GM23338 (cell line): ENCODE data around the gene TRPC6. TPM values are rescaled to one million over a fixed set of nuclear protein-coding genes. Genes with fewer than 3 reads are reported as not detected.

ENCODE experiments used
- ATAC-seq: fragments of 200-7000 bp; cut with Tn5 transposase; 3 replicates; pipeline ENCODE4 v1.9.1; 2020
- DNase-seq: peaks from one replicate; pipeline ENCODE4 v3.0.0-alpha.2; 2015; ENCODE audit warnings: low spot score
- H2AFZ ChIP-seq: fragments of 200-600 bp; sonication (generic); 2 replicates; pipeline ENCODE4 v1.8.0; 2016; ENCODE audit warnings: antibody characterized with exemption, mild to moderate bottlenecking, moderate library complexity
- H3F3A ChIP-seq: fragments of 200-600 bp; sonication (generic); replicated peaks from 2 replicates; pipeline ENCODE4 v1.8.0; 2017; ENCODE audit warnings: antibody characterized with exemption, mixed run types, low read depth
- H3K27ac ChIP-seq: fragments of 200-600 bp; sonication (generic); 2 replicates; pipeline ENCODE4 v1.6.1; 2016; ENCODE audit warnings: low read depth
- H3K27me3 ChIP-seq: fragments of 200-600 bp; sonication (generic); 2 replicates; pipeline ENCODE4 v1.8.0; 2016; ENCODE audit warnings: mild to moderate bottlenecking, mixed run types, moderate library complexity; ENCODE audit not compliant: insufficient read depth
- H3K36me3 ChIP-seq: fragments of 200-600 bp; sonication (generic); 2 replicates; pipeline ENCODE4 v1.8.0; 2016; ENCODE audit warnings: mild to moderate bottlenecking; ENCODE audit not compliant: insufficient read depth
- H3K4me1 ChIP-seq: fragments of 200-600 bp; sonication (generic); 2 replicates; pipeline ENCODE4 v1.8.0; 2016; ENCODE audit warnings: mild to moderate bottlenecking, moderate library complexity; ENCODE audit not compliant: insufficient read depth
- H3K4me2 ChIP-seq: fragments of 200-600 bp; sonication (generic); 2 replicates; pipeline ENCODE4 v1.7.1; 2017; ENCODE audit warnings: mixed run types
- H3K4me3 ChIP-seq: fragments of 200-600 bp; sonication (generic); 2 replicates; pipeline ENCODE4 v1.6.1; 2016; ENCODE audit warnings: mixed run types
- H3K79me2 ChIP-seq: fragments of 200-600 bp; sonication (generic); replicated peaks from 2 replicates; pipeline ENCODE4 v1.8.0; 2017; ENCODE audit warnings: mild to moderate bottlenecking; ENCODE audit not compliant: insufficient read depth
- H3K9me2 ChIP-seq: fragments of 200-600 bp; sonication (generic); 2 replicates; pipeline ENCODE4 v1.8.0; 2017; ENCODE audit not compliant: insufficient read depth
- H4K20me1 ChIP-seq: fragments of 200-600 bp; sonication (generic); replicated peaks from 2 replicates; pipeline ENCODE4 v1.8.0; 2017; ENCODE audit warnings: mild to moderate bottlenecking; ENCODE audit not compliant: insufficient read depth
- H3K27ac Mint-ChIP-seq: 2 replicates; pipeline ENCODE4 v1.8.0; 2020; ENCODE audit warnings: inconsistent platforms, mild to moderate bottlenecking, moderate library complexity, mixed read lengths
- H3K27me3 Mint-ChIP-seq: 3 replicates; pipeline ENCODE4 v1.8.0; 2022; ENCODE audit warnings: low read depth, mild to moderate bottlenecking, moderate library complexity, mixed read lengths, inconsistent platforms; ENCODE audit not compliant: insufficient read depth, poor library complexity
- H3K36me3 Mint-ChIP-seq: 3 replicates; pipeline ENCODE4 v1.8.0; 2021; ENCODE audit warnings: low read depth, mild to moderate bottlenecking, inconsistent platforms, moderate library complexity, mixed read lengths
- H3K4me1 Mint-ChIP-seq: 3 replicates; pipeline ENCODE4 v1.8.0; 2020; ENCODE audit warnings: mild to moderate bottlenecking, inconsistent platforms, mixed read lengths
- H3K4me3 Mint-ChIP-seq: 3 replicates; pipeline ENCODE4 v1.8.0; 2021; ENCODE audit warnings: moderate library complexity, mild to moderate bottlenecking, inconsistent platforms, mixed read lengths
- H3K9me3 Mint-ChIP-seq: 3 replicates; pipeline ENCODE4 v1.8.0; 2020; ENCODE audit warnings: moderate library complexity, mild to moderate bottlenecking, inconsistent platforms, mixed read lengths
- CREB1 ChIP-seq: fragments of 250-450 bp; sonication (Bioruptor Pico); IDR thresholded peaks from 2 replicates; pipeline ENCODE4 v1.5.0; 2020; ENCODE audit warnings: low read depth, mild to moderate bottlenecking, moderate library complexity
- EZH2 ChIP-seq: fragments of 200-600 bp; sonication (generic); IDR thresholded peaks from one replicate; pipeline ENCODE4 v1.8.0; 2017; ENCODE audit warnings: antibody characterized with exemption, mild to moderate bottlenecking, low read depth; ENCODE audit not compliant: unreplicated experiment
- EZH2phosphoT487 ChIP-seq: fragments of 200-600 bp; sonication (generic); IDR thresholded peaks from one replicate; pipeline ENCODE4 v1.8.1; 2018; ENCODE audit warnings: antibody characterized with exemption; ENCODE audit not compliant: unreplicated experiment
- ZNF331 ChIP-seq: fragments of 250-450 bp; sonication (Bioruptor Pico); IDR thresholded peaks from 2 replicates; pipeline ENCODE4 v1.5.0; 2020; ENCODE audit warnings: low read depth, mild to moderate bottlenecking, moderate library complexity
- ZNF462 ChIP-seq: fragments of 250-450 bp; sonication (Bioruptor Pico); IDR thresholded peaks from 2 replicates; pipeline ENCODE4 v1.5.0; 2020; ENCODE audit warnings: mild to moderate bottlenecking, moderate library complexity
- polyA plus RNA-seq: library from polyadenylated mRNA; unstranded; fragments of >200 nt; fragmentation: Nextera tagmentation; extraction: Ambion mirVana; gene quantifications from 2 replicates; pipeline ENCODE4 v1.2.1, GENCODE V29; 2016
- total RNA-seq: library from RNA; depleted of rRNA; stranded (reverse); fragments of >200 nt; shearing (Covaris generic); gene quantifications from 2 replicates; pipeline ENCODE4 v1.2.3, GENCODE V29; 2014

Gene TRPC6
- total and polyA plus RNA-seq, 2 experiments from 2014 or later: 0.05 to 4.4 TPM

GRCh38 chr11:101582989-101583250 lies 887 bp downstream of the TRPC6 start:
- H3K4me3 ChIP-seq: peak overlapping the region; percentile 80
- H3K27me3 Mint-ChIP-seq: peaks cover 38% of the 10 kb centered on the region
- ATAC-seq (no peak; the same call in 1 of the 3 replicates), DNase-seq (no peak)
- 0 out of 3 replicates have a peak, but pooled peaks cover 3% of the 10 kb centered on the region for H3K9me3 Mint-ChIP-seq
- no peak for TF ChIP-seq ZNF331 (CRISPR knock-in tag)
- peak; percentile 61 for TF ChIP-seq EZH2
- no peaks in the 10 kb centered on the region for H3K36me3 ChIP-seq
- no peak overlapping the region for H3K27ac Mint-ChIP-seq
- peak overlapping the region; percentile 92 for H3K4me2 ChIP-seq
- peak overlapping the region; percentile 94 for H2AFZ ChIP-seq
- peaks cover 53% of the 10 kb centered on the region for H3K27me3 ChIP-seq
- H3K4me3 Mint-ChIP-seq: peak overlapping the region; percentile 80
- no peaks in the 10 kb centered on the region for H3K79me2 ChIP-seq
- H3K9me2 ChIP-seq: no peaks in the 10 kb centered on the region
- H4K20me1 ChIP-seq: no peaks in the 10 kb centered on the region
- no peaks in the 10 kb centered on the region for H3K36me3 Mint-ChIP-seq
- peaks cover 8% of the 10 kb centered on the region; the same call in 2 of the 3 replicates for H3K4me1 Mint-ChIP-seq
- H3F3A ChIP-seq: no peaks in the 10 kb centered on the region
- peaks cover 6% of the 10 kb centered on the region for H3K4me1 ChIP-seq
- no peak overlapping the region for H3K27ac ChIP-seq

- no peaks in the 10 kb centered on the region for H4K20me1 ChIP-seq
- peaks cover 53% of the 10 kb centered on the region for H3K27me3 ChIP-seq
- H3K9me2 ChIP-seq: no peaks in the 10 kb centered on the region
- DNase-seq: peak; percentile 25
- ATAC-seq: peak; percentile 56
- H3K27me3 Mint-ChIP-seq: peaks cover 38% of the 10 kb centered on the region
- no peak overlapping the region for H3K27ac ChIP-seq
- peak overlapping the region; percentile 80 for H3K4me3 Mint-ChIP-seq
- 0 out of 3 replicates have a peak, but pooled peaks cover 3% of the 10 kb centered on the region for H3K9me3 Mint-ChIP-seq
- no peak overlapping the region for H3K27ac Mint-ChIP-seq
- H3K79me2 ChIP-seq: no peaks in the 10 kb centered on the region
- peaks cover 6% of the 10 kb centered on the region for H3K4me1 ChIP-seq
- H3K4me1 Mint-ChIP-seq: peaks cover 8% of the 10 kb centered on the region; the same call in 2 of the 3 replicates
- TF ChIP-seq EZH2 (peak; percentile 54), ZNF462 (CRISPR knock-in tag) (no peak), ZNF331 (CRISPR knock-in tag) (no peak), EZH2phosphoT487 (no peak), CREB1 (no peak)
- H3K4me2 ChIP-seq: peak overlapping the region; percentile 92
- peak overlapping the region; percentile 94 for H2AFZ ChIP-seq
- no peaks in the 10 kb centered on the region for H3K36me3 Mint-ChIP-seq
- no peaks in the 10 kb centered on the region for H3K36me3 ChIP-seq
- peak overlapping the region; percentile 80 for H3K4me3 ChIP-seq
- H3F3A ChIP-seq: no peaks in the 10 kb centered on the region
Measured at GRCh38 chr11:101582236-101582988, 1.4 kb downstream of the TRPC6 start.
